OCI-LY7 (cell line): Measurements from ENCODE around the gene APOA1. TPM values are rescaled to one million over a fixed set of nuclear protein-coding genes. Genes with fewer than 3 reads are reported as not detected.

Experiments
- BruUV-seq: library from RNA; stranded (reverse); fragments of 400-500 nt; replicated peaks from 2 replicates; lab custom pipeline; 2021; lab: Mats Ljungman, UMichigan
- CTCF ChIA-PET: fragments of 300-600 bp; sonication (Branson Sonifier 250); formaldehyde crosslinking; loops from one replicate; lab custom pipeline; 2022; ENCODE audit warnings: antibody characterized with exemption; ENCODE audit not compliant: unreplicated experiment; lab: Charles Lee
- POLR2A ChIA-PET: fragments of 300-600 bp; sonication (Branson Sonifier 250); formaldehyde crosslinking; loops from one replicate; lab custom pipeline; 2022; ENCODE audit warnings: antibody characterized with exemption; lab: Charles Lee
- DNase-seq: peaks from one replicate; pipeline ENCODE4 v3.0.0-alpha.2; 2015; ENCODE audit warnings: low spot score
- H2AFZ ChIP-seq: fragments of 200-600 bp; sonication (generic), shearing (Covaris generic); 2 replicates; pipeline ENCODE4 v1.6.1; 2014; ENCODE audit warnings: mild to moderate bottlenecking, antibody characterized with exemption, low read length, moderate library complexity
- H3K27ac ChIP-seq: fragments of 200-600 bp; sonication (generic); 2 replicates; pipeline ENCODE4 v1.5.1; 2014; ENCODE audit warnings: mixed run types, low read depth, mild to moderate bottlenecking, moderate library complexity, low read length, inconsistent platforms; ENCODE audit not compliant: poor library complexity, severe bottlenecking
- H3K36me3 ChIP-seq: fragments of 200-600 bp; sonication (generic); 2 replicates; pipeline ENCODE4 v1.6.1; 2014; ENCODE audit warnings: mild to moderate bottlenecking, antibody characterized with exemption, low read length, moderate library complexity, mixed read lengths; ENCODE audit not compliant: insufficient read depth
- H3K4me1 ChIP-seq: fragments of 200-600 bp; sonication (generic); 2 replicates; pipeline ENCODE4 v1.5.1; 2014; ENCODE audit warnings: mild to moderate bottlenecking, low read length; ENCODE audit not compliant: insufficient read depth, poor library complexity, severe bottlenecking
- H3K4me2 ChIP-seq: fragments of 200-600 bp; sonication (generic); 2 replicates; pipeline ENCODE4 v1.6.1; 2014; ENCODE audit warnings: mild to moderate bottlenecking, low read length
- H3K4me3 ChIP-seq: fragments of 200-600 bp; sonication (generic); 2 replicates; pipeline ENCODE4 v1.5.1; 2014; ENCODE audit warnings: mild to moderate bottlenecking, low read depth, low read length; ENCODE audit not compliant: poor library complexity, severe bottlenecking
- H3K79me2 ChIP-seq: fragments of 200-600 bp; sonication (generic); 2 replicates; pipeline ENCODE4 v1.6.1; 2016; ENCODE audit warnings: low read depth, mild to moderate bottlenecking, low read length, moderate library complexity, mixed read lengths; ENCODE audit not compliant: insufficient read depth
- H3K9me2 ChIP-seq: fragments of 200-600 bp; sonication (generic); 2 replicates; pipeline ENCODE4 v1.6.1; 2016; ENCODE audit warnings: mild to moderate bottlenecking, low read length, mixed read lengths; ENCODE audit not compliant: insufficient read depth
- H3K9me3 ChIP-seq: fragments of 200-600 bp; sonication (generic); 2 replicates; pipeline ENCODE4 v1.6.1; 2014; ENCODE audit warnings: mild to moderate bottlenecking, mixed run types, low read length, mixed read lengths
- H4K20me1 ChIP-seq: fragments of 200-600 bp; sonication (generic); 2 replicates; pipeline ENCODE4 v1.6.1; 2014; ENCODE audit warnings: mild to moderate bottlenecking, antibody characterized with exemption, low read length, moderate library complexity, mixed read lengths; ENCODE audit not compliant: insufficient read depth
- CTCF ChIP-seq: fragments of 200-600 bp; sonication (generic); conservative IDR thresholded peaks from 2 replicates; pipeline ENCODE4 v1.5.1; 2014; ENCODE audit warnings: mild to moderate bottlenecking, antibody characterized with exemption, low read length, moderate library complexity, mixed read lengths
- EZH2phosphoT487 ChIP-seq: fragments of 200-600 bp; sonication (generic); IDR thresholded peaks from 2 replicates; pipeline ENCODE4 v1.6.1; 2018; ENCODE audit warnings: low read depth, borderline replicate concordance, mild to moderate bottlenecking, mixed run types, antibody characterized with exemption, low read length, moderate library complexity, mixed read lengths
- intact Hi-C: fragments of 100-400 bp; cut with micrococcal nuclease; formaldehyde crosslinking; loops from one replicate; pipeline ENCODE4 v1.10.0; 2022; ENCODE audit not compliant: unreplicated experiment
- total RNA-seq, 2 experiments: library from RNA; depleted of rRNA in 1 of 2; stranded (reverse); fragments of >200 nt in 1 of 2; shearing (Covaris generic) in 1 of 2; gene quantifications; 2 replicates each; pipeline ENCODE4 v1.2.3, GENCODE V29; 2014 to 2022

Gene APOA1
- total RNA-seq, 2 experiments from 2014 or later: 0.22 TPM; not detected in 1

DNA sequence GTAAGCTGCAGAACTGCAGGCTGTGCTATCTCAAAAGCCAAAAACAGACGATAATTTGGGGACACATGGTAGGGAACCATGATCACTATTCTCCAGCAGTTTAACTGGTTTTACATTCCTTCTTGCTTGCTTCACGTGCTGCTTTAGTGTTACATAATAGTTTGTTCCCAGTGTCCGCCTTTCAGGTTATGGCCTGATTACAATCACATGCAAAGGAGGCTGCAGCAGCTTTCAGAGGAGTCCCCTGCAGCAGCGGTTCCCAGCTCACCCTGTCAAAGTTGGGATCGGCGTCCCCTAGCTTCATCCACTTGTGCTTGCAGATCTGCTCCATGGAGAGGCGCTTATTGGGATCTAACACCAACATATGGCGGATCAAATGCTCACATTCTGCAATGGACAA, 39.2 kb upstream of the APOA1 start:
- ChIA-PET POLR2A (no interaction called here), CTCF (no interaction called here)
- Histone ChIP-seq H2AFZ (no peak overlapping the region), H3K79me2 (no peaks in the 10 kb centered on the region), H3K4me3 (no peak overlapping the region), H3K9me2 (no peaks in the 10 kb centered on the region), H3K4me1 (peaks cover 7% of the 10 kb centered on the region), H3K27ac (no peak overlapping the region), H3K9me3 (no peaks in the 10 kb centered on the region), H3K4me2 (no peak overlapping the region), H3K36me3 (peaks cover 47% of the 10 kb centered on the region), H4K20me1 (no peaks in the 10 kb centered on the region)
- BruUV-seq: no TSS peak
- TF ChIP-seq CTCF (no peak), EZH2phosphoT487 (no peak)
- no peak for DNase-seq
- intact Hi-C loops: no loop called here

DNA sequence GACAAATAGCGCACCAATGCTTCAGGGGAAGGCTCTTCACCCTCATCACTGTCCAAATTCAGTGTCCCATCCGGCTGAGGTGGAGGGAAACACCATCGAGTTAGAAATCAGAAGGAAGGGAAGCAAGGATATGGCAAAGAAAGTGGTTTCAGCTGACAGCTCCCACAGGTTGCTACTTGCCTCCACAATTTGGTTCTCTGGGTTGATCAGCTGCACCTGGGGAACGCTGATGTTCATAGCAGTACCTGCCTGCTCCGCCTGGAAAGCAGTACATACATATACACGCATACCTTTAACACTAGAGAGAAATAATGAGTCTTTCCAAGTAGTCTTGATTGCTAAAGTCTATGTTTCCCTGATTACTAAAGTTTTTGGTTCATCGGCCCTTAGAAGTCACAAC, 37.8 kb upstream of the APOA1 start:
- Histone ChIP-seq H3K9me3 (no peaks in the 10 kb centered on the region), H4K20me1 (no peaks in the 10 kb centered on the region), H3K9me2 (no peaks in the 10 kb centered on the region), H3K36me3 (peaks cover 57% of the 10 kb centered on the region), H3K4me3 (no peak overlapping the region), H3K27ac (no peak overlapping the region), H3K4me1 (peaks cover 6% of the 10 kb centered on the region), H3K79me2 (no peaks in the 10 kb centered on the region), H3K4me2 (no peak overlapping the region), H2AFZ (no peak overlapping the region)
- TF ChIP-seq EZH2phosphoT487 (no peak), CTCF (no peak)
- no TSS peak for BruUV-seq
- intact Hi-C loops: no loop called here
- no peak for DNase-seq
- ChIA-PET CTCF (no interaction called here), POLR2A (no interaction called here)

DNA sequence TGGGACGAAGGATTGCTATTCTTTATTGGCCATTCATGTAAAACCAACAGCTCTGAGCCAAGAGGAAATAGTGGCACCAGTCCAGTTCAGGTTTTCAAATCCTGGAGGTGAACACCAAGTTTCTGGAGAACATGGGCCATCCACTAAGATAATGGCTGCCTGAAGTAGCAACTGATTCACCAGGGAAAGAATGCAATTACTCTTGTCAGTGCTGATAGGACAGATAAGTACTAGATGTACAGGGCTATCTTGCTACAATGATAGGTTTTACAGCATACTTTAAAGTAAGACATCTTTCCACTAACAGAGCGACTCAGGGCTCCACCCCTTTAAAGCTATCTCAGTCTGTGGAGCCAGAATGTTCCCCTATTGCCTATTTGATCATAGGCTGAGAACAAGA, 36.8 kb upstream of the APOA1 start:
- CTCF ChIA-PET: no interaction called here
- Histone ChIP-seq H3K4me3 (no peak overlapping the region), H3K79me2 (no peaks in the 10 kb centered on the region), H3K9me2 (no peaks in the 10 kb centered on the region), H4K20me1 (no peaks in the 10 kb centered on the region), H3K27ac (no peak overlapping the region), H3K36me3 (peaks cover 66% of the 10 kb centered on the region), H3K4me1 (no peaks in the 10 kb centered on the region), H3K4me2 (no peak overlapping the region), H2AFZ (no peak overlapping the region), H3K9me3 (no peaks in the 10 kb centered on the region)
- POLR2A ChIA-PET: interaction anchor here (0.6 kb wide), 1 partner anchor 269 kb away, joined by 3 read pairs; no protein-coding TSS in a partner anchor
- intact Hi-C loops: no loop called here
- no peak for DNase-seq
- TF ChIP-seq CTCF (no peak), EZH2phosphoT487 (no peak)
- no TSS peak for BruUV-seq
